Tibial nerve (tissue), 4 donors: ENCODE measurements around the gene DOCK1. TPM values are rescaled to one million over a fixed set of nuclear protein-coding genes. Genes with fewer than 3 reads are reported as not detected.

Source experiments
- DNase-seq, 2 donors: peaks; one replicate each; pipeline ENCODE4 v3.0.0-alpha.2; 2019; ENCODE audit warnings: low spot score in 2 of 2
- H3K27ac ChIP-seq, 4 donors: fragments of 200-600 bp; sonication (generic) in 3 of 4; one replicate each; pipeline ENCODE4 v1.5.1; 2017 to 2019; ENCODE audit warnings: mild to moderate bottlenecking in 1 of 4
- H3K27me3 ChIP-seq, 2 donors: fragments of 200-600 bp; sonication (generic) in 1 of 2; one replicate each; pipeline versions ENCODE4 v1.5.1 to v1.6.0; 2017 to 2019
- H3K36me3 ChIP-seq, 3 donors: fragments of 200-600 bp; sonication (generic); one replicate each; pipeline ENCODE4 v1.5.1; 2018 to 2019
- H3K4me1 ChIP-seq, 4 donors: fragments of 200-600 bp; sonication (generic) in 3 of 4; one replicate each; pipeline ENCODE4 v1.5.1; 2017 to 2019
- H3K4me3 ChIP-seq, 4 donors: fragments of 200-600 bp; sonication (generic) in 3 of 4; one replicate each; pipeline ENCODE4 v1.5.1; 2017 to 2019; ENCODE audit warnings: mild to moderate bottlenecking in 1 of 4, moderate library complexity in 1 of 4
- H3K9me3 ChIP-seq, 4 donors: fragments of 200-600 bp; sonication (generic) in 3 of 4; one replicate each; pipeline ENCODE4 v1.5.1; 2017 to 2019
- CTCF ChIP-seq, 5 experiments: fragments of 200-600 bp in 3 of 5; fragments of 450-650 bp in 2 of 5; sonication (generic) in 3 of 5; IDR thresholded peaks; one replicate each; pipeline ENCODE4 v1.5.1; 2016 to 2019; ENCODE audit warnings: antibody characterized with exemption in 5 of 5, mild to moderate bottlenecking in 3 of 5, moderate library complexity in 2 of 5
- EP300 ChIP-seq, 2 donors: sonication (generic); formaldehyde crosslinking; IDR thresholded peaks; one replicate each; pipeline ENCODE4 v1.6.1; 2017; ENCODE audit warnings: antibody characterized with exemption in 2 of 2, mild to moderate bottlenecking in 1 of 2
- POLR2A ChIP-seq, 2 donors: fragments of 450-650 bp; IDR thresholded peaks; one replicate each; pipeline ENCODE4 v1.6.1; 2017; ENCODE audit warnings: antibody characterized with exemption in 2 of 2, mild to moderate bottlenecking in 2 of 2, moderate library complexity in 2 of 2
- WGBS, 2 donors: methylation state at CpG; one replicate each; pipeline ENCODE4 v1.1.5; 2018; 5-methylcytosine and 5-hydroxymethylcytosine counted together
- total RNA-seq, 4 donors: library from RNA; depleted of rRNA; stranded (reverse); fragments of >200 nt; gene quantifications; one replicate each; pipeline ENCODE4 v1.1.0, GENCODE V29; 2016

The DOCK1 gene
- total RNA-seq, 4 donors from 2014 or later = 57.3 to 76.7 (median 63.7) TPM

GRCh38 chr10:126997801-126998590 lies 92.8 kb downstream of the DOCK1 start:
- H3K27ac ChIP-seq = no peak overlapping the region
- H3K27me3 ChIP-seq = no peaks in the 10 kb centered on the region
- H3K4me3 ChIP-seq = no peak overlapping the region
- H3K9me3 ChIP-seq = no peaks in the 10 kb centered on the region
- H3K36me3 ChIP-seq = peaks cover 0 to 83% (median 0%) of the 10 kb centered on the region in 3 donors
- DNase-seq = no peak
- no peaks in the 10 kb centered on the region for H3K4me1 ChIP-seq
- TF ChIP-seq POLR2A (IDR thresholded peaks at IDR 0.05) = no peak
- no peak for TF ChIP-seq EP300 (IDR thresholded peaks at IDR 0.05)
- TF ChIP-seq CTCF (IDR thresholded peaks at IDR 0.05) = no peak
- 93 to 97% methylated on average over 8 of the region's 8 CpGs for WGBS, 2 donors

GRCh38 chr10:127000598-127000997 lies 95.4 kb downstream of the DOCK1 start:
- Histone ChIP-seq H3K27me3 (no peaks in the 10 kb centered on the region), H3K4me1 (no peaks in the 10 kb centered on the region), H3K9me3 (no peaks in the 10 kb centered on the region), H3K36me3 (peaks cover 0 to 72% (median 0%) of the 10 kb centered on the region in 3 donors), H3K4me3 (no peak overlapping the region), H3K27ac (no peak overlapping the region)
- 90 to 92% methylated on average over 12 of the region's 12 CpGs for WGBS, 2 donors
- TF ChIP-seq POLR2A (IDR thresholded peaks at IDR 0.05) = no peak
- no peak for TF ChIP-seq EP300 (IDR thresholded peaks at IDR 0.05)
- TF ChIP-seq CTCF (IDR thresholded peaks at IDR 0.05) = no peak
- no peak for DNase-seq

- Histone ChIP-seq H3K9me3 (no peaks in the 10 kb centered on the region), H3K36me3 (peaks cover 0 to 74% (median 0%) of the 10 kb centered on the region in 3 donors), H3K4me3 (no peak overlapping the region), H3K27me3 (no peaks in the 10 kb centered on the region), H3K4me1 (no peaks in the 10 kb centered on the region), H3K27ac (no peak overlapping the region)
- TF ChIP-seq EP300 (IDR thresholded peaks at IDR 0.05) = no peak
- TF ChIP-seq CTCF (IDR thresholded peaks at IDR 0.05) = no peak
- TF ChIP-seq POLR2A (IDR thresholded peaks at IDR 0.05) = no peak
- 88 to 95% methylated on average over 9 of the region's 9 CpGs for WGBS, 2 donors
- no peak for DNase-seq
Observed at GRCh38 chr10:127003032-127003685, 97.9 kb downstream of the DOCK1 start.

- Histone ChIP-seq H3K27ac (no peak overlapping the region), H3K4me1 (no peaks in the 10 kb centered on the region), H3K27me3 (no peaks in the 10 kb centered on the region), H3K4me3 (no peak overlapping the region), H3K9me3 (no peaks in the 10 kb centered on the region), H3K36me3 (peaks cover 0 to 74% (median 0%) of the 10 kb centered on the region in 3 donors)
- TF ChIP-seq POLR2A (IDR thresholded peaks at IDR 0.05) (no peak), EP300 (IDR thresholded peaks at IDR 0.05) (no peak), CTCF (IDR thresholded peaks at IDR 0.05) (no peak)
- WGBS, 2 donors = 98% methylated on average over 9 to 11 of the region's 11 CpGs
- no peak for DNase-seq
Observed at GRCh38 chr10:127006453-127006852, 101.2 kb downstream of the DOCK1 start.

GRCh38 chr10:127009366-127009765 lies 104.1 kb downstream of the DOCK1 start:
- WGBS, 2 donors = 76 to 81% methylated on average over 8 of the region's 8 CpGs

More at GRCh38 chr10:127009366-127009765, 104.1 kb downstream of the DOCK1 start:
- Histone ChIP-seq H3K4me3 (no peak overlapping the region), H3K36me3 (peaks cover 0 to 81% (median 0%) of the 10 kb centered on the region in 3 donors), H3K4me1 (no peaks in the 10 kb centered on the region), H3K9me3 (no peaks in the 10 kb centered on the region), H3K27ac (no peak overlapping the region), H3K27me3 (no peaks in the 10 kb centered on the region)
- DNase-seq = no peak
- TF ChIP-seq CTCF (IDR thresholded peaks at IDR 0.05) (no peak), POLR2A (IDR thresholded peaks at IDR 0.05) (no peak), EP300 (IDR thresholded peaks at IDR 0.05) (no peak)
